WTC11 (cell line): ENCODE results near the gene SFT2D1. TPM values are rescaled to one million over a fixed set of nuclear protein-coding genes. Genes with fewer than 3 reads are reported as not detected.

Source experiments
- ATAC-seq: fragments of 200-7000 bp; cut with Tn5 transposase; 2 replicates; pipeline ENCODE4 v1.10.0; 2021; ENCODE audit warnings: mild to moderate bottlenecking, moderate library complexity
- CTCF ChIA-PET: fragments of 300-600 bp; sonication (Branson Sonifier 250); formaldehyde crosslinking; loops from one replicate; lab custom pipeline; 2021; ENCODE audit warnings: antibody characterized with exemption; lab: Charles Lee
- POLR2A ChIA-PET: fragments of 350-600 bp; sonication (Branson Sonifier 250); formaldehyde crosslinking; loops from one replicate; lab custom pipeline; 2021; ENCODE audit warnings: antibody characterized with exemption; lab: Charles Lee
- DNase-seq: peaks from one replicate; pipeline ENCODE4 v3.0.0; 2021; ENCODE audit warnings: low spot score
- H3K27ac Mint-ChIP-seq: 2 replicates; pipeline ENCODE4 v1.8.0; 2021; ENCODE audit warnings: mixed read lengths
- H3K27me3 Mint-ChIP-seq: 2 replicates; pipeline ENCODE4 v1.8.0; 2021; ENCODE audit warnings: low read depth, mild to moderate bottlenecking, moderate library complexity, mixed read lengths
- H3K36me3 Mint-ChIP-seq: 2 replicates; pipeline ENCODE4 v1.8.0; 2021; ENCODE audit warnings: mixed read lengths
- H3K4me1 Mint-ChIP-seq: 2 replicates; pipeline ENCODE4 v1.8.0; 2022; ENCODE audit warnings: mixed read lengths
- H3K4me3 Mint-ChIP-seq: 2 replicates; pipeline ENCODE4 v1.8.0; 2021; ENCODE audit warnings: mild to moderate bottlenecking, moderate library complexity, mixed read lengths
- H3K9me3 Mint-ChIP-seq: 2 replicates; pipeline ENCODE4 v1.8.0; 2021; ENCODE audit warnings: mixed read lengths
- AR ChIP-seq: fragments of 250-450 bp; sonication (Bioruptor Pico); IDR thresholded peaks from 2 replicates; pipeline ENCODE4 v1.9.0; 2021; ENCODE audit warnings: mild to moderate bottlenecking
- CBFB ChIP-seq: sonication (generic); formaldehyde crosslinking; IDR thresholded peaks from 2 replicates; pipeline ENCODE4 v1.8.1; 2022; ENCODE audit warnings: mild to moderate bottlenecking, low read depth, missing genetic modification reagents
- CREM ChIP-seq: sonication (generic); formaldehyde crosslinking; IDR thresholded peaks from 2 replicates; pipeline ENCODE4 v1.8.1; 2022; ENCODE audit warnings: mild to moderate bottlenecking, missing genetic modification reagents, moderate library complexity
- ELF4 ChIP-seq: sonication (generic); formaldehyde crosslinking; IDR thresholded peaks from 2 replicates; pipeline ENCODE4 v1.8.1; 2022; ENCODE audit warnings: low read depth, mild to moderate bottlenecking, moderate library complexity, missing genetic modification reagents
- EMX1 ChIP-seq: fragments of 250-450 bp; sonication (Bioruptor Pico); IDR thresholded peaks from 2 replicates; pipeline ENCODE4 v1.8.0; 2021; ENCODE audit warnings: mild to moderate bottlenecking
- FOXJ3 ChIP-seq: sonication (generic); formaldehyde crosslinking; IDR thresholded peaks from 2 replicates; pipeline ENCODE4 v1.9.0; 2021; ENCODE audit warnings: missing genetic modification reagents, mild to moderate bottlenecking, borderline replicate concordance
- HMGA2 ChIP-seq: fragments of 250-450 bp; sonication (Bioruptor Pico); IDR thresholded peaks from 2 replicates; pipeline ENCODE4 v1.4.0; 2021; ENCODE audit warnings: mild to moderate bottlenecking, moderate library complexity
- KAT7 ChIP-seq: sonication (generic); formaldehyde crosslinking; IDR thresholded peaks from 2 replicates; pipeline ENCODE4 v1.8.1; 2023; ENCODE audit warnings: missing genetic modification reagents, mild to moderate bottlenecking, borderline replicate concordance
- MAX ChIP-seq: sonication (generic); formaldehyde crosslinking; IDR thresholded peaks from 2 replicates; pipeline ENCODE4 v1.8.0; 2022; ENCODE audit warnings: mild to moderate bottlenecking, missing genetic modification reagents
- MLX ChIP-seq: sonication (generic); formaldehyde crosslinking; IDR thresholded peaks from 2 replicates; pipeline ENCODE4 v1.8.1; 2023; ENCODE audit warnings: mild to moderate bottlenecking, missing genetic modification reagents, moderate library complexity
- NFATC4 ChIP-seq: fragments of 250-450 bp; sonication (Bioruptor Pico); IDR thresholded peaks from 2 replicates; pipeline ENCODE4 v1.9.0; 2021; ENCODE audit warnings: mild to moderate bottlenecking
- OVOL2 ChIP-seq: fragments of 250-450 bp; sonication (Bioruptor Pico); IDR thresholded peaks from 2 replicates; pipeline ENCODE4 v1.9.0; 2021; ENCODE audit warnings: mild to moderate bottlenecking, borderline replicate concordance
- SMAD3 ChIP-seq: sonication (generic); formaldehyde crosslinking; IDR thresholded peaks from 2 replicates; pipeline ENCODE4 v1.8.0; 2022; ENCODE audit warnings: missing genetic modification reagents, mild to moderate bottlenecking, borderline replicate concordance
- TEAD1 ChIP-seq: sonication (generic); formaldehyde crosslinking; IDR thresholded peaks from 2 replicates; pipeline ENCODE4 v1.8.0; 2022; ENCODE audit warnings: mild to moderate bottlenecking, missing genetic modification reagents
- TP53 ChIP-seq: sonication (generic); formaldehyde crosslinking; IDR thresholded peaks from 2 replicates; pipeline ENCODE4 v1.8.1; 2023; ENCODE audit warnings: mild to moderate bottlenecking, missing genetic modification reagents
- USF1 ChIP-seq: sonication (generic); formaldehyde crosslinking; IDR thresholded peaks from 2 replicates; pipeline ENCODE4 v1.8.0; 2022; ENCODE audit warnings: mild to moderate bottlenecking, missing genetic modification reagents
- ZNF232 ChIP-seq: sonication (generic); formaldehyde crosslinking; IDR thresholded peaks from 2 replicates; pipeline ENCODE4 v1.8.0; 2022; ENCODE audit warnings: mild to moderate bottlenecking, missing genetic modification reagents
- ZNF396 ChIP-seq: fragments of 250-450 bp; sonication (Bioruptor Pico); IDR thresholded peaks from 2 replicates; pipeline ENCODE4 v1.8.0; 2021; ENCODE audit warnings: mild to moderate bottlenecking, moderate library complexity, borderline replicate concordance
- ZNF671 ChIP-seq: fragments of 250-450 bp; sonication (Bioruptor Pico); IDR thresholded peaks from 2 replicates; pipeline ENCODE4 v1.8.0; 2021; ENCODE audit warnings: mild to moderate bottlenecking
- ZSCAN18 ChIP-seq: fragments of 250-450 bp; sonication (Bioruptor Pico); IDR thresholded peaks from 2 replicates; pipeline ENCODE4 v2.1.2; 2022; ENCODE audit warnings: mild to moderate bottlenecking, moderate library complexity
- total RNA-seq: library from RNA; stranded (reverse); gene quantifications from 3 replicates; pipeline ENCODE4 v1.2.3, GENCODE V29; 2021

Gene SFT2D1
- total RNA-seq, 1 experiment from 2014 or later, result 53.1 TPM

- peaks cover 14% of the 10 kb centered on the region for H3K27me3 Mint-ChIP-seq
- no peak for ATAC-seq
- CTCF ChIA-PET, result interaction anchor here (2.8 kb wide), 1 partner anchor 34 kb away, joined by 11 read pairs; no protein-coding TSS in a partner anchor
- TF ChIP-seq HMGA2 (CRISPR knock-in tag), result no peak
- TF ChIP-seq TEAD1 (CRISPR knock-in tag), result no peak
- TF ChIP-seq TP53 (CRISPR knock-in tag), result no peak
- TF ChIP-seq OVOL2, result no peak
- no peak for TF ChIP-seq CREM (CRISPR knock-in tag)
- TF ChIP-seq, all 79 proteins: peak for 0
- Mint-ChIP-seq H3K4me1 (no peaks in the 10 kb centered on the region), H3K4me3 (no peak overlapping the region), H3K27ac (no peak overlapping the region), H3K36me3 (no peaks in the 10 kb centered on the region), H3K9me3 (peaks cover 9% of the 10 kb centered on the region)
- no peak for DNase-seq
- POLR2A ChIA-PET, result no interaction called here
These were observed 63.6 kb downstream of the SFT2D1 start for GRCh38 chr6:166278579-166279392.

GRCh38 chr6:166277892-166278578, 64.3 kb downstream of the SFT2D1 start:
- no peaks in the 10 kb centered on the region for H3K4me1 Mint-ChIP-seq
- DNase-seq (no peak), ATAC-seq (no peak)
- H3K27me3 Mint-ChIP-seq, result peaks cover 14% of the 10 kb centered on the region
- no peaks in the 10 kb centered on the region for H3K36me3 Mint-ChIP-seq
- no peak overlapping the region for H3K27ac Mint-ChIP-seq
- no peak overlapping the region for H3K4me3 Mint-ChIP-seq
- peaks cover 9% of the 10 kb centered on the region for H3K9me3 Mint-ChIP-seq
- no peak for TF ChIP-seq ZNF232 (CRISPR knock-in tag)
- no peak for TF ChIP-seq AR (CRISPR knock-in tag)
- ChIA-PET POLR2A (no interaction called here), CTCF (interaction anchor here (2.7 kb wide), 1 partner anchor 122 kb away, joined by 57 read pairs; no protein-coding TSS in a partner anchor)

GRCh38 chr6:166277018-166277417, 65.3 kb downstream of the SFT2D1 start:
- ChIA-PET CTCF (interaction anchor here (0.7 to 2.7 kb wide), 9 partner anchors 27 to 411 kb away, joined by 3 to 57 read pairs (median 4); partner anchors contain the start of gene PRR18), POLR2A (no interaction called here)
- H3K27ac Mint-ChIP-seq, result no peak overlapping the region
- TF ChIP-seq ZSCAN18 (CRISPR knock-in tag) (no peak), FOXJ3 (CRISPR knock-in tag) (no peak), ELF4 (CRISPR knock-in tag) (no peak), MAX (no peak), USF1 (CRISPR knock-in tag) (no peak), KAT7 (no peak), CREM (CRISPR knock-in tag) (no peak), SMAD3 (CRISPR knock-in tag) (no peak), NFATC4 (CRISPR knock-in tag) (no peak), ZNF671 (CRISPR knock-in tag) (no peak), MLX (CRISPR knock-in tag) (no peak), CBFB (no peak), ZNF396 (no peak), EMX1 (no peak), AR (CRISPR knock-in tag) (no peak), OVOL2 (no peak)
- no peak for DNase-seq
- no peaks in the 10 kb centered on the region for H3K4me1 Mint-ChIP-seq
- H3K27me3 Mint-ChIP-seq, result peaks cover 14% of the 10 kb centered on the region
- H3K36me3 Mint-ChIP-seq, result no peaks in the 10 kb centered on the region
- H3K4me3 Mint-ChIP-seq, result no peak overlapping the region
- no peak for ATAC-seq
- H3K9me3 Mint-ChIP-seq, result peaks cover 9% of the 10 kb centered on the region
